GM19193 (cell line): ENCODE data around the gene DGKG.

Experiments used
- POLR2A ChIP-seq: IDR thresholded peaks from 4 replicates; pipeline ENCODE4 v1.6.1; 2011; ENCODE audit not compliant: insufficient read depth, insufficient read length; ENCODE audit errors: extremely low read depth

The DGKG gene

GRCh38 chr3:186165331-186165730 is 196.7 kb downstream of the DGKG start:
- TF ChIP-seq POLR2A = no peak

- no peak for TF ChIP-seq POLR2A
Observed at GRCh38 chr3:186164696-186165095, 197.3 kb downstream of the DGKG start.

- TF ChIP-seq POLR2A = no peak
Observed at GRCh38 chr3:186162221-186162620, 199.8 kb downstream of the DGKG start.

DNA sequence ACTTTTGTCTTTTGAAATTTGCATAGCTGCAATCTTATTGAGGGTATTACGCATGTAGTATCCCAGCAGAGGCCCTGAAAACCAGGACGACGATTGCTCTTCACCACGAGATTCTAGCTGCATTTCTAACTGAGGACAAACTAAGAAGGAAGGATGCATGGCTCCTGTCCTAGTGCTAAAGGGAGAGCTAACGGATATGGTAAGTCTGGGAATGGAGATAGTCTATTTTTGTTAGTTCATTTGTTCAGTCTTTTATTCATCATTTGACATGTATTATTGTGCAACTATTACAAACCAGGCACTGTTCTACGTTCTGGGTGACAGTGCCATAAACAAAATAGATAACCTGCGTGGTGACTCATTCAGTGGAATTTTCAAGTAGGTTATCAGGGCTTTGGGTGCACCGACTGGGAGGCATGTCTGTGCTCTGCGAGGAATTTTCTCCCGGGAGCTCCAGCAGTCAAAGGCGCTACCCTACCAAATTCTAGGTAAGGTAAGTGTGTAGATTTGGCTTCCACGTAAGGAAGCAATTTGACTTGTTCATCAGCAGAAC is 201.3 kb downstream of the DGKG start:
- no peak for TF ChIP-seq POLR2A

GRCh38 chr3:186154641-186155040 is 207.4 kb downstream of the DGKG start:
- no peak for TF ChIP-seq POLR2A

- no peak for TF ChIP-seq POLR2A
Observed at GRCh38 chr3:186152889-186153292, 209.1 kb downstream of the DGKG start.

DNA sequence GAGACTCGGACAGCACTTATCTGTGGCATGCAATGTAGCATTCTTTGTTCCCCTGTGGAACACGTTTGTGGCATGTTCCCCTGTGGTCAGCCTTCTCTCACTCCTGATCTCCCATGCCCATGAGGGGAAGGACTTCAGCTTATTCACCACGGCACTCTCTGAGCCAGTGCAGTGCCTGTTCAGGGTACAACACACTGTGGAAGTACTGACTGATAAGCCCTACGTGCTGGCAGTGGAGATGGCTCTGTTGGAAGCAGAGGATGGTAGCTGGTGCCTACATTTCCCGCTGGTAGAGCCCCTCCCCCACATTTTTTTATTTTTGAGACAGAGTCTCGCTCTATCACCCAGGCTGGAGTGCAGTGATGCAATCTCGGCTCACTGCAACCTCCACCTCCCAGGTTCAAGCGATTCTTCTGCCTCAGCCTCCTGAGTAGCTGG is 209.7 kb downstream of the DGKG start:
- TF ChIP-seq POLR2A = no peak

DNA sequence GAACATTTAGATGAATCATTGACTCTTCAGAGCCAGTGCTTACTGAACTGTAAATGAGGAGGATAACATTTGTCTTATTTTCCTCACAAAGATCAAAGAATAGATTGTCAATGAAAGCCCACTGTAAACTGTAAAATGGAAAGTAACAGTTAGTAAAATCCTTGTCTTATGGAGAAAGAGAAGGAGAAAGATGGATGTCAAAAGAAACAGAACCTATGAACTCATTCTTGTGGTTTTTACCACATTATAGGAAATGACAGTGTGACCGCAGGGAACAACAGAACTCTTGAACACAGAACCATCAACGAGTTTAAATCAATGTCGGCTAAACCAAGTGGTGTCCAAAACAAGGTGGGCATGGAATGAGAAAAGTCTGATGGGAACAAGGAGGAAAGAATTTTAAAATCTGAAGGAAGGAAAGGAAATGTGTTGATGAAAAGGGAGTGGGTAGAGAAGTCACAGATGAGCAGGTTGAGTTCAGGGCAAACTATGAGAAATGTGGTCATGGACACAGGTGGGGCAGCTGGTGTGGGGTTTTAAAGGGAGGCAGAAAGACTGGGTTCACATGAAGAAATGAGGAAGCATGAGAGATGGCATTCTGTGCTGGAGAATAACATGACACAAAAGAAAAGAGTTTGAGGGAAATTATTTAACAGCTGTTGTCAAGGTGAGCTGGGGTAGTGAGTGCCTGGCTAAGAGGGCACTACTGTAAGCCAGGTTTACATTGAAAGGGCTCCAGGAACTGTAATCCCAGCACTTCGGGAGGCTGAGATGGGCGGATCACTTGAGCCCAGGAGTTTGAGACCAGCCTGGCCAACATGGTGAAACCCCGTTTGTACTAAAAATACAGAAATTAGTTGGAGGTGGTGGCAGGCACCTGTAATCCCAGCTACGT is 210.7 kb downstream of the DGKG start:
- TF ChIP-seq POLR2A = no peak

- TF ChIP-seq POLR2A = no peak
Observed at GRCh38 chr3:186150041-186150830, 211.8 kb downstream of the DGKG start.

- TF ChIP-seq POLR2A = no peak
Observed at GRCh38 chr3:186149319-186149960, 212.6 kb downstream of the DGKG start.

GRCh38 chr3:186144257-186144656 is 217.8 kb downstream of the DGKG start:
- TF ChIP-seq POLR2A = no peak

- TF ChIP-seq POLR2A = no peak
Observed at GRCh38 chr3:186143250-186143649, 218.8 kb downstream of the DGKG start.

GRCh38 chr3:186142393-186142932 is 219.6 kb downstream of the DGKG start:
- no peak for TF ChIP-seq POLR2A

GRCh38 chr3:186141790-186142189 is 220.2 kb downstream of the DGKG start:
- no peak for TF ChIP-seq POLR2A
